Mesenteric fat pad (tissue), 1 donor: ENCODE data around the gene STX18. TPM values are rescaled to one million over a fixed set of nuclear protein-coding genes. Genes with fewer than 3 reads are reported as not detected.
"Not testable (repeated sequence)": the region's sequence is repeated elsewhere in the genome, so short reads cannot be mapped to it uniquely, and the experiment has no call there.

Experiments
- DNase-seq: peaks from one replicate; pipeline ENCODE4 v3.0.0-alpha.2; 2020; ENCODE audit warnings: low spot score
- long read RNA-seq: library from polyadenylated mRNA; unstranded; transcript quantifications from one replicate; pipeline ENCODE4 v2.0.0, GENCODE V29; 2020
- total RNA-seq: library from RNA; stranded (reverse); fragmentation: NEBNext Ultra II Directional; extraction: Animal tissue kit (Norgen Biotek cat#: 25700); gene quantifications from one replicate; pipeline ENCODE4 v1.2.1, GENCODE V29; 2021
- donor health status: DM: yes; HTN: yes; CAD: no.

Gene STX18
- 24.1 TPM for total RNA-seq
- long read RNA-seq, transcript STX18-201 (11 exons, 2,138 nt): major isoform, 102 of 115 reads
- long read RNA-seq, partial matches to known transcripts: 4 of 115 reads
- long read RNA-seq, other reads (novel, unspliced or antisense): 7 of 115 reads

GRCh38 chr4:4541661-4542570 is at the start of gene STX18:
Gene STX18, minus strand, starts transcription at chr4:4542048. Its CDS starts 84 bp downstream, at chr4:4541964.
- DNase-seq: peak; percentile 95

GRCh38 chr4:4591071-4591470 is 49.2 kb upstream of the STX18 start:
- no peak for DNase-seq

GRCh38 chr4:4590546-4590945 is 48.7 kb upstream of the STX18 start:
- DNase-seq: no peak

GRCh38 chr4:4585012-4585670 is 43.3 kb upstream of the STX18 start:
- no peak for DNase-seq

- DNase-seq: no peak
Measured at GRCh38 chr4:4583606-4584005, 41.8 kb upstream of the STX18 start.

GRCh38 chr4:4582653-4583052 is 40.8 kb upstream of the STX18 start:
- no peak for DNase-seq

GRCh38 chr4:4580494-4580893 is 38.6 kb upstream of the STX18 start:
- DNase-seq: no peak

GRCh38 chr4:4578981-4579380 is 37.1 kb upstream of the STX18 start:
- no peak for DNase-seq

- no peak for DNase-seq
Measured at GRCh38 chr4:4577359-4577875, 35.6 kb upstream of the STX18 start.

- no peak for DNase-seq
Measured at GRCh38 chr4:4575284-4576211, 33.7 kb upstream of the STX18 start.

GRCh38 chr4:4574792-4575191 is 32.9 kb upstream of the STX18 start:
- no peak for DNase-seq

- no peak for DNase-seq
Measured at GRCh38 chr4:4574052-4574451, 32.2 kb upstream of the STX18 start.

- DNase-seq: no peak
Measured at GRCh38 chr4:4572821-4573220, 31.0 kb upstream of the STX18 start.

- DNase-seq: not testable (repeated sequence)
Measured at GRCh38 chr4:4569861-4570260, 28.0 kb upstream of the STX18 start.

- DNase-seq: no peak
Measured at GRCh38 chr4:4568806-4569427, 27.1 kb upstream of the STX18 start.

GRCh38 chr4:4566359-4566758 is 24.5 kb upstream of the STX18 start:
- not testable (repeated sequence) for DNase-seq

- no peak for DNase-seq
Measured at GRCh38 chr4:4564522-4564921, 22.7 kb upstream of the STX18 start.

GRCh38 chr4:4560642-4561041 is 18.8 kb upstream of the STX18 start:
- DNase-seq: no peak

- no peak for DNase-seq
Measured at GRCh38 chr4:4560136-4560535, 18.3 kb upstream of the STX18 start.

GRCh38 chr4:4559596-4559995 is 17.7 kb upstream of the STX18 start:
- no peak for DNase-seq
